Spinal cord (tissue), 10 donors: ENCODE measurements around the gene BBS7. TPM values are rescaled to one million over a fixed set of nuclear protein-coding genes. Genes with fewer than 3 reads are reported as not detected.

Experiments
- DNase-seq, 6 donors: peaks; one replicate each; pipeline versions ENCODE4 v3.0.0 to v3.0.0-alpha.2; 2013 to 2015; ENCODE audit warnings: low spot score in 6 of 6, low read depth in 4 of 6
- H3K27ac ChIP-seq: one replicate; pipeline ENCODE4 v1.5.1; 2013; ENCODE audit warnings: low read depth, low read length, control low read depth
- H3K27me3 ChIP-seq: one replicate; pipeline ENCODE4 v1.6.1; 2013; ENCODE audit warnings: low read length; ENCODE audit not compliant: control insufficient read depth, insufficient read depth
- H3K36me3 ChIP-seq: one replicate; pipeline ENCODE4 v1.6.1; 2013; ENCODE audit warnings: low read length; ENCODE audit not compliant: control insufficient read depth, insufficient read depth
- H3K4me1 ChIP-seq: one replicate; pipeline ENCODE4 v1.6.1; 2013; ENCODE audit warnings: low read length; ENCODE audit not compliant: control insufficient read depth, insufficient read depth
- H3K4me3 ChIP-seq: one replicate; pipeline ENCODE4 v1.5.1; 2013; ENCODE audit warnings: low read depth, low read length, control low read depth
- H3K9me3 ChIP-seq: one replicate; pipeline ENCODE4 v1.6.1; 2013; ENCODE audit warnings: low read length; ENCODE audit not compliant: control insufficient read depth, insufficient read depth
- WGBS: methylation state at CpG from one replicate; pipeline ENCODE4 v1.1.5; 2013; ENCODE audit warnings: missing lambda C conversion rate; ENCODE audit not compliant: insufficient coverage; 5-methylcytosine and 5-hydroxymethylcytosine counted together
- polyA plus RNA-seq, 2 donors: library from polyadenylated mRNA; unstranded; fragments of 120-200 nt; gene quantifications; one replicate each; pipeline ENCODE4 v1.2.1, GENCODE V29; 2013; ENCODE audit not compliant: insufficient read length in 2 of 2
- total RNA-seq, 2 donors: library from RNA; depleted of rRNA in 1 of 2; stranded (reverse); fragments of 120-200 nt in 1 of 2; fragments of >200 nt in 1 of 2; gene quantifications; one replicate each; pipeline versions ENCODE4 v1.2.3 to v1.2.4, GENCODE V29; 2013 to 2014
- donor health status: healthy.

BBS7 gene
- total and polyA plus RNA-seq, 4 donors = 24.9 to 48.0 (median 31.5) TPM

- H3K9me3 ChIP-seq = no peaks in the 10 kb centered on the region
- DNase-seq = no peak
- no peak overlapping the region for H3K4me3 ChIP-seq
- no CpG with 5 or more reads among the region's 2 CpGs for WGBS
- no peaks in the 10 kb centered on the region for H3K4me1 ChIP-seq
- no peaks in the 10 kb centered on the region for H3K27me3 ChIP-seq
- no peak overlapping the region for H3K27ac ChIP-seq
- H3K36me3 ChIP-seq = no peaks in the 10 kb centered on the region
Measured at GRCh38 chr4:121786221-121786620, 84.1 kb downstream of the BBS7 start.

- WGBS = 77% methylated on average over 2 of the region's 4 CpGs
- peak in 1 of 6 donors; percentile 38 for DNase-seq
- H3K27ac ChIP-seq = peak overlapping the region; percentile 63
Measured at GRCh38 chr4:121785479-121785878, 84.8 kb downstream of the BBS7 start.

GRCh38 chr4:121784975-121785374, 85.3 kb downstream of the BBS7 start:
- 87% methylated on average over 2 of the region's 2 CpGs for WGBS
- DNase-seq = peak in 1 of 6 donors; percentile 15
- peak overlapping the region; percentile 63 for H3K27ac ChIP-seq
- no peaks in the 10 kb centered on the region for H3K27me3 ChIP-seq
- no peaks in the 10 kb centered on the region for H3K4me1 ChIP-seq
- H3K9me3 ChIP-seq = no peaks in the 10 kb centered on the region
- no peak overlapping the region for H3K4me3 ChIP-seq
- no peaks in the 10 kb centered on the region for H3K36me3 ChIP-seq

More at GRCh38 chr4:121785479-121785878, 84.8 kb downstream of the BBS7 start:
- no peaks in the 10 kb centered on the region for H3K27me3 ChIP-seq
- no peak overlapping the region for H3K4me3 ChIP-seq
- no peaks in the 10 kb centered on the region for H3K9me3 ChIP-seq
- no peaks in the 10 kb centered on the region for H3K36me3 ChIP-seq
- H3K4me1 ChIP-seq = no peaks in the 10 kb centered on the region

- no CpG with 5 or more reads among the region's 1 CpG for WGBS
- no peak overlapping the region for H3K27ac ChIP-seq
- no peaks in the 10 kb centered on the region for H3K36me3 ChIP-seq
- H3K4me3 ChIP-seq = no peak overlapping the region
- H3K9me3 ChIP-seq = no peaks in the 10 kb centered on the region
- DNase-seq = no peak
- no peaks in the 10 kb centered on the region for H3K27me3 ChIP-seq
- no peaks in the 10 kb centered on the region for H3K4me1 ChIP-seq
Measured at GRCh38 chr4:121784401-121784800, 85.9 kb downstream of the BBS7 start.

GRCh38 chr4:121783210-121783609, 87.1 kb downstream of the BBS7 start:
- DNase-seq = no peak
- no peaks in the 10 kb centered on the region for H3K4me1 ChIP-seq
- no peaks in the 10 kb centered on the region for H3K27me3 ChIP-seq
- whole genome bisulfite sequencing = no CpG with 5 or more reads among the region's 1 CpG
- no peak overlapping the region for H3K27ac ChIP-seq
- no peaks in the 10 kb centered on the region for H3K36me3 ChIP-seq
- H3K9me3 ChIP-seq = no peaks in the 10 kb centered on the region
- no peak overlapping the region for H3K4me3 ChIP-seq

GRCh38 chr4:121778991-121779628, 91.2 kb downstream of the BBS7 start:
- H3K27ac ChIP-seq = no peak overlapping the region
- no peaks in the 10 kb centered on the region for H3K4me1 ChIP-seq
- DNase-seq = no peak
- H3K36me3 ChIP-seq = no peaks in the 10 kb centered on the region
- no peaks in the 10 kb centered on the region for H3K9me3 ChIP-seq
- H3K4me3 ChIP-seq = no peak overlapping the region
- no peaks in the 10 kb centered on the region for H3K27me3 ChIP-seq
- whole genome bisulfite sequencing = no CpG with 5 or more reads among the region's 8 CpGs

GRCh38 chr4:121777625-121778024, 92.6 kb downstream of the BBS7 start:
- 27% methylated on average over 1 of the region's 3 CpGs for WGBS
- DNase-seq = no peak
- H3K4me3 ChIP-seq = no peak overlapping the region

GRCh38 chr4:121776610-121777401, 93.5 kb downstream of the BBS7 start:
- DNase-seq = no peak
- Histone ChIP-seq H3K36me3 (no peaks in the 10 kb centered on the region), H3K27ac (no peak overlapping the region), H3K4me1 (no peaks in the 10 kb centered on the region), H3K9me3 (no peaks in the 10 kb centered on the region), H3K4me3 (no peak overlapping the region), H3K27me3 (no peaks in the 10 kb centered on the region)
- 90% methylated on average over 2 of the region's 6 CpGs for whole genome bisulfite sequencing

More at GRCh38 chr4:121777625-121778024, 92.6 kb downstream of the BBS7 start:
- Histone ChIP-seq H3K27me3 (no peaks in the 10 kb centered on the region), H3K9me3 (no peaks in the 10 kb centered on the region), H3K36me3 (no peaks in the 10 kb centered on the region), H3K27ac (no peak overlapping the region), H3K4me1 (no peaks in the 10 kb centered on the region)
